ENCODE data around the gene ZBED6. TPM values are rescaled to one million over a fixed set of nuclear protein-coding genes. Genes with fewer than 3 reads are reported as not detected.

The ZBED6 gene
- 7.7 and 8.3 TPM in 2 replicates for total RNA-seq

DNA sequence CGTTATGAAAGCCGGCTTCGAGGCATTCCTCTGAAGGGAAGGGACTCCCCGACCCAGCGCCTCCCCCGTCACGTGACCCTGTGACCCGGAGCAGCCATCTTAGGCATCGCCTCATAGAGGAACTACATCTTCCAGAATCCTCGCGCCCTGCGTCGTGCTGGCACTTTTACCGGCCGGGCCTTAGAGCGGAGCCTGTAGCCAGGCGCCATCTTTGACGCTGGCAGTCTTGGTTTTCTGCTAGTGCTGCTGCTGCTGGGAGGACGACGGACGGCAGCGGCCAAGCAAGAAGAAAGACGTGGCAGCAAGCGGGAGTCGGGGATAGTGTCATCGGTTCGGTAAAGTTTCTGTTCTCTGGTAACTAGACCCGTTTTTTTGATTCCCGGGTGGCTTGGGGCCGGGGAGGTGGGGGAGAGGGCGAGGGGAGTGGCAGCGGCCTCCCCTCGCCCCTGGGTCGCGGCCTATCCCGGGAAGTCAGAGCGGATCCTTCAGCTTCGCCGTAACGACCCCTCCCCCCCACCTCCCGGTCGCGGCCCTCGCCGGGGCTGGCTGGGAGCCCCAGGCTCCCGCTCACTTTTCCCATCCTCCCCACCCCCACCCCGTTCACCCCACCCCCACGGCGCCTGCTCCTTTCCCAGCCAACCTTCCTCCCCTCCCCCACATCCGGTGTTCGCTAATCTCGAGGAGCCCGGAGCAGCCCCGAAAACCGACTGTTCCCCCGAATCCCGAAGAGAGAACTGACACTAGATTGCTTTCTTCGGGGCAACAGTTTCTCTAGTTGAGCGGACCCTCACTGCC, at the start of gene ZBED6, which contains the start of gene ZC3H11A:
TSS of gene ZBED6 (plus strand) at position 183 of the 795 bp plus-strand sequence. CDS start 1,900 bp downstream, outside the sequence.
TSS of gene ZC3H11A (plus strand) at position 183 of the 795 bp plus-strand sequence. CDS start 21,448 bp downstream, outside the sequence.

GRCh38 chr1:203765029-203765837, 30.2 kb upstream of the ZBED6 start, which contains the start of gene LAX1:
Gene LAX1, plus strand, starts transcription at chr1:203765183. Its CDS starts 383 bp downstream, at chr1:203765566.

Other genes starting within 250 kb of the ZBED6 start
- gene ATP2B4, start 168.8 kb upstream of the ZBED6 start, total RNA-seq = 247 and 303 TPM in 2 replicates
- under 0.01 TPM in 1 of 2 replicates, not detected in the other for gene LAX1, start 30.4 kb upstream of the ZBED6 start, total RNA-seq
- 77.5 and 95.5 TPM in 2 replicates for gene ZC3H11A, start within 50 bp of the ZBED6 start, total RNA-seq
- gene SNRPE, start 66.0 kb downstream of the ZBED6 start, total RNA-seq = 47.3 and 49.1 TPM in 2 replicates